ENCODE measurements around the gene UCMA. TPM values are rescaled to one million over a fixed set of nuclear protein-coding genes. Genes with fewer than 3 reads are reported as not detected.
"Not testable (repeated sequence)": the region's sequence is repeated elsewhere in the genome, so short reads cannot be mapped to it uniquely, and the experiment has no call there.

UCMA gene, protein sequence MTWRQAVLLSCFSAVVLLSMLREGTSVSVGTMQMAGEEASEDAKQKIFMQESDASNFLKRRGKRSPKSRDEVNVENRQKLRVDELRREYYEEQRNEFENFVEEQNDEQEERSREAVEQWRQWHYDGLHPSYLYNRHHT
- not detected for polyA plus RNA-seq (2013, experiment 1 of 2; ENCODE audit: insufficient read length)
- polyA plus RNA-seq (2013, experiment 2 of 2; ENCODE audit: insufficient read length): not detected

GRCh38 chr10:13234172-13234571, at the start of gene UCMA:
UCMA (minus strand) TSS chr10:13234374; CDS start chr10:13234258, 116 bp downstream.
- no peak for DNase-seq

DNA sequence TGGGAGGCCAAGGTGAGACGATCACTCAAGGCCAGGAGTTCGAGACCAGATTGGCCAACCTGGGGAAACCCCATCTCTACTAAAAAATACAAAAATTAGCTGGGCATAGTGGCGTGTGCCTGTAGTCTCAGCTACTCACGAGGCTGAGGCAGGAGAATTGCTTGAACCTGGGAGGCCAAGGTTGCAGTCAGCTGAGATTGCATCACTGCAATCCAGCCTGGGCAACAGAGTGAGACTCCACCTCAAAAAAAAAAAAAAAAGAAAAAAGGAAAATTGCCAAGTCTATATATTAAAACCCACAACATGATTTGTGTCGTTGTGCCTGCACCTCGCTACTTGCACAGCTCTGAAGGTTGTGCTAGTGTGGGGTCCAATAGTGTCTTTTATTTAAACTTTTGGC, 48.2 kb upstream of the UCMA start:
- not testable (repeated sequence) for DNase-seq

- DNase-seq: no peak
Observed at GRCh38 chr10:13276749-13277365, 42.7 kb upstream of the UCMA start.

GRCh38 chr10:13276146-13276545, 42.0 kb upstream of the UCMA start:
- DNase-seq: not testable (repeated sequence)

DNA sequence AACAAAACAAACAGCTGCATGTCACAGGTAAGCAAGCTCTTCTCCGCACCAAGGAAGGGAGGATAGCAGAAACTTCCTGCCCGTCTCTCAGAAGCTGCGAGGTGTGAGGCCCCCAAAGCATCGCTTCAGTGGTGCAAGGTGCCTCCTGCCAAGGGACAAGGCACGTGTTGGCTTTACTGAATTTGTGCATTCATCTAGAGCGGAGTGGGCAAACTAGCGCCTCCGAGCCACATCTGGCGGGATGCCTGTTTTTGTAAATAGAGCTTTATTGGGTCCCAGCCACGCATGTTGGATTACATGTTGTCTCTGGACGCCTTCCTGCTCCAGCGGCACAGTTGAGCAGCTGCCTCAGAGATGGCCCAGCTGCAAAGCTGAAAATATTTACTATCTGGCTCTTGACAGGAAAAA, 38.0 kb upstream of the UCMA start:
- DNase-seq: no peak

- peak; percentile 24 for DNase-seq
Observed at GRCh38 chr10:13271552-13272163, 37.5 kb upstream of the UCMA start.

GRCh38 chr10:13270877-13271551, 36.8 kb upstream of the UCMA start:
- peak; percentile 20 for DNase-seq

- no peak for DNase-seq
Observed at GRCh38 chr10:13268841-13269240, 34.7 kb upstream of the UCMA start.

DNA sequence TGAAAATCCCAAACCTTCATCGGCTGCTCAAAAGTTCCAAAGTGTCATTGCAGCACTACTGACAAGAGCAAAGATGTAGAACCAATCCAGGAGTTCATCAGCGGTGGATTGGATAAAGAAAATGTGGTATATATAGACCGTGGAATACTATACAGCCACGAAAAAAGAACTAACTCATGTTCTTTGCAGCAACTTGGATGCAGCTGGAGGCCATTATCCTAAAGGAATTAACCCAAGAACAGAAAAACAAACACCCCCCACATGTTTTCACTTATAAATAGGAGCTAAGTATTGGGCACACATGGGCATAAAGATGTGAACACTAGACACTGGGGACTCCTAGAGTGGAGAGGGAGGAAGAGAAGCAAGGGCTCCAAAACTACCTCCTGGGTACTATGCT, 34.1 kb upstream of the UCMA start:
- no peak for DNase-seq

- no peak for DNase-seq
Observed at GRCh38 chr10:13263591-13263990, 29.4 kb upstream of the UCMA start.

- no peak for DNase-seq
Observed at GRCh38 chr10:13262433-13262832, 28.3 kb upstream of the UCMA start.

DNA sequence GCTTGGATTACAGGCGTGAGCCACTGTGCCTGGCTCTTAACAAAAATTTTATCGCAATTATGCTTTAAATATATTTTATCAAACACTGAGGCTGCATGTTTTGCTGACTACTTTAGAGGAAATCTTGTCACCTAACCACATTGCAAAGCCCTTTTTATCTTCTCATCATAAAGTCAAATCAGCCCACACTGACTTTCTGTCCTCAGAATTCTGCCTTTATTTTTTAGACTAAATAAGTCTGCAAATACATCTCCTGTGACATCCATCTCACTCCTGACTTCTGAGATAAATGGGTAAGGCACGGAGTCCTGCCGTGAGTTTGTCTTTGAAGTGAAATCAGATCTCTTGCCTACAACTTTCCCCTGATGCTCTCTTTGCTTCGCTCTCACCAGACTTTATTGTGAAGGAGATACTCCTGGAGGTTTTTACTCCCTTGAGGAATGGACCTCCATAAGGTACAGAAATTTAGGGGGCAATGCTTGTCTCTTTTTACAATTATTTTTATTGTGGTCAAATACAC, 23.5 kb upstream of the UCMA start:
- DNase-seq: no peak

- no peak for DNase-seq
Observed at GRCh38 chr10:13256627-13257026, 22.5 kb upstream of the UCMA start.

- no peak for DNase-seq
Observed at GRCh38 chr10:13253726-13254125, 19.6 kb upstream of the UCMA start.

DNA sequence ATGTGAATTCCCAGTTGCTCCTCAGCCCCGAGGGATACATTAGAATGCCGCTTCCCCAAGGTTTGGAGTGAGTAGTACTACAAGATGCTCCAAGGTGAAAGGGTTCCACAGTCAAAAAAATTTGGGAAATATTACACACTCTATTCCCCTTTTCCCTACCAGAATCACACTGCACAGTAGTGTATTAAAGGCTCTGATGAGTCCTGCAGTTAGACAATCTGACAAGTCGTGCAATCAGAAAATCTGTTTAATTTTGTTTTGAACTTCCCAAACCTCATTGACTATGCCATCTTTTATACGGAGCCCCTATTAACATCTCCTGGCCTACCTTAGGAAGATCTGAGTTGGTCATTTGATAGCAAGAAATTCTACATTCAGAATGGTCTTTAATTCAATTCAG, 13.6 kb upstream of the UCMA start:
- no peak for DNase-seq

GRCh38 chr10:13247246-13247645, 13.1 kb upstream of the UCMA start:
- DNase-seq: no peak

DNA sequence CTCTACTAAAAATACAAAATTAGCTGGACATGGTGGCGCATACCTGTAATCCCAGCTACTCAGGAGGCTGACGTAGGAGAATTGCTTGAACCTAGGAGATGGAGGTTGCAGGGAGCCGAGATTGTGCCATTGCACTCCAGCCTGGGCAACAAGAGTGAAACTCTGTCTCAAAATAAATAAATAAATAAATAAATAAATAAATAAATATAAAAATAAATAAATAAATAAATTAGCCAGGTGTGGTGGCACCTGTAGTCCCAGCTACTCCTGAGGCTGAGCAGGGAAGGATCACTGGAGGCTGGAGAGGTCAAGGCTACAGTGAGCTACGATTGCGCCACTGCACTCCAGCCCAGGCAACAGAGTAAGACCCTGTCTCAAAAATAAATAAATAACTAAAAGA, 8.1 kb upstream of the UCMA start:
- not testable (repeated sequence) for DNase-seq

GRCh38 chr10:13241613-13242012, 7.4 kb upstream of the UCMA start:
- no peak for DNase-seq

- no peak for DNase-seq
Observed at GRCh38 chr10:13239923-13240322, 5.7 kb upstream of the UCMA start.

DNA sequence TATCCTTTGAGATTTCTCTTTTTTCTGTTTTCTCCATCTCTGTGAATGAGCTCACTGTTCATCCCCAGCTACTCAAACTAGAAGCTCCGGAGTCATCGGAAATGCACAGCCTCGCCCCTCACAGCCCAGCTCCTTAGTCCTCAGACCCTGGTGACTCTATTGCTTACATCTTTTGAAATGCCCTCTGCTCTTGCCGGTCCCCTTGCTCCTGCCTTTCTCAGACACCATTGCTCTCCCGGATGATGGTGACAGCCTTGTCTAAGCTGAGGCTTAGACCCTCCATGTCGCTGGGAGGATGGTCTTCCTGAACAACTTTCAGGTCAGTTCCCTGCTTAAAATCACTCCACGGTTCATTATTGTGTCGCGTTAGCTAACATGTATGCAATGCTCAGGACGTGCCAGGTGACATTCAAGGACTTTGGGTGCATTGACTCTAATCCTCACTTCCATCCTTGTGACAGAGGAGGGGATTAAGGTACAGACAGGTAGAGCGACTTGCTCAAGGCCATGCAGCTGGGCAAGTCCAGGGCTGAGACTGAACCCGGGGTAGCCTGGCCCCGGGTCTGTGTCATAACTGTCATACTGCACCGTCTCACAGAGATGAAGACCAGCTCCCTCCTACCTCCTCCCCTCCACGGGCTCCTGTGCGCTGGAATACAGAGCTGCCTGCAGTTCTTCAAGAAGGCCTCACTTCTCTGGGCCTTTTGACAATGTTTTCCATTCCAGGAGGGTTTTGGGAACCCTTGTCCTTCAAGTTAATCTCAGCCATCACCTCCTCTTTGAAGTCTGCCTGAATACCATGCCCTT, 4.3 kb upstream of the UCMA start:
- DNase-seq: no peak

DNA sequence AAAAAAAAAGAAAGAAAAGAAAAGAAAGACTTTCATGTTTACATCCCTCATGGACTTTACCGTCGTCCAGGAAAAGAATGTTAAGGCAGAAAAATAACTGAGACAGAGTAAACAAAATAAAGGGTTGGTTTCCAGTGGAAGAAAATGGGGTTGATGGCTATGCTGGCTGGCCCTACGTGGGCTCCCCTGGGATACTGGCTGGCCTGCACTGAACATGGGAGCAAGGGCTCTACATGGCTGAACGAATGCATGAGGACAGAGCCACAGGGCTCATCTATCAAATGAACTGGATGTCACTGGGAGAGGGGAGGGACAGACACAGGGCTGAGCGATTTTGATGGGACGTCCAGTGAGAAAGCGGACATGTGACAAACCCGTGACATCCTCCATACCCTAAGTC, 2.5 kb upstream of the UCMA start:
- no peak for DNase-seq

DNA sequence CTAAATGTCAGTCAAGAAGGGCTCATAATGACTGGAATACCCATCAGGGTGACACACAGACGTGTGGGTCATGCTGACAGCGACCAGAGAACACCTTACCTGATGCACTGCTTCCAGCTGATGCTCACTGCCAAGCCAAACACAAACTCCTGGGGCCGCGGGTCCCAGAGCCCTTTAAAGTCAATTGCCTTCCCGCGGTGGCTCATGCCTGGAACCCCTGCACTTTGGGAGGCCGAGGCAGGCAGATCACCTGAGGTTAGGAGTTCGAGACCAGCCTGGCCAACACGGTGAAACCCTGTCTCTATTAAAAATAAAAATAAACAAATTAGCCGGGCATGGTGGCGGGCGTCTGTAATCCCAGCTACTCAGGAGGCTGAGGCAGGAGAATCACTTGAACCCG, 562 bp upstream of the UCMA start:
- not testable (repeated sequence) for DNase-seq

GRCh38 chr10:13233358-13233757, 816 bp downstream of the UCMA start:
- no peak for DNase-seq
